CD14-positive monocyte (primary cell): ENCODE results near the gene OSBPL6. TPM values are rescaled to one million over a fixed set of nuclear protein-coding genes. Genes with fewer than 3 reads are reported as not detected.

Experiments used
- DNase-seq, 3 donors: peaks; one replicate each; pipeline ENCODE4 v3.0.0-alpha.2; 2011 to 2022
- H2AFZ ChIP-seq: 2 replicates; pipeline ENCODE4 v1.6.0; 2012; ENCODE audit warnings: mild to moderate bottlenecking, low read depth, low read length, inconsistent platforms; ENCODE audit not compliant: insufficient read depth, poor library complexity, severe bottlenecking
- H3K27ac ChIP-seq, 2 donors: 1 replicate in 1 of 2; 2 replicates in 1 of 2; pipeline ENCODE4 v1.5.1; 2012 to 2013; ENCODE audit warnings: low read length in 2 of 2, control low read depth in 1 of 2, inconsistent platforms in 1 of 2, low read depth in 1 of 2, mild to moderate bottlenecking in 1 of 2
- H3K27me3 ChIP-seq, 2 donors: one replicate each; pipeline versions ENCODE4 v1.6.0 to v1.6.1; 2011 to 2013; ENCODE audit warnings: low read length in 2 of 2; ENCODE audit not compliant: control insufficient read depth in 2 of 2, insufficient read depth in 2 of 2
- H3K36me3 ChIP-seq, 2 donors: replicated peaks in 1 of 2; 1 replicate in 1 of 2; 2 replicates in 1 of 2; pipeline versions ENCODE4 v1.5.1 to v1.6.1; 2012 to 2013; ENCODE audit warnings: low read length in 2 of 2, control low read depth in 1 of 2, inconsistent platforms in 1 of 2, mild to moderate bottlenecking in 1 of 2; ENCODE audit not compliant: insufficient read depth in 2 of 2, control insufficient read depth in 1 of 2
- H3K4me1 ChIP-seq, 2 donors: 1 replicate in 1 of 2; 2 replicates in 1 of 2; pipeline versions ENCODE4 v1.5.1 to v1.6.1; 2012 to 2013; ENCODE audit warnings: low read length in 2 of 2, control low read depth in 1 of 2, inconsistent platforms in 1 of 2, mild to moderate bottlenecking in 1 of 2, moderate library complexity in 1 of 2; ENCODE audit not compliant: insufficient read depth in 2 of 2, control insufficient read depth in 1 of 2
- H3K4me2 ChIP-seq: replicated peaks from 2 replicates; pipeline ENCODE3; 2012; ENCODE audit warnings: low read length, moderate library complexity, mild to moderate bottlenecking; ENCODE audit not compliant: poor library complexity, severe bottlenecking; ENCODE audit errors: extremely low read depth
- H3K4me3 ChIP-seq, 3 experiments: fragments of 200-600 bp in 1 of 3; sonication (generic) in 1 of 3; replicated peaks in 1 of 3; 1 replicate in 2 of 3; 2 replicates in 1 of 3; pipeline ENCODE4 v1.5.1; 2011 to 2013; ENCODE audit warnings: low read length in 3 of 3, mild to moderate bottlenecking in 3 of 3, control low read depth in 2 of 3, low read depth in 2 of 3, inconsistent platforms in 1 of 3, moderate library complexity in 1 of 3
- H3K79me2 ChIP-seq: 2 replicates; pipeline ENCODE4 v1.6.0; 2012; ENCODE audit warnings: mild to moderate bottlenecking, control low read depth, inconsistent platforms, low read length, moderate library complexity; ENCODE audit not compliant: insufficient read depth
- H3K9ac ChIP-seq: 2 replicates; pipeline ENCODE4 v1.6.0; 2017; ENCODE audit warnings: low read length, mild to moderate bottlenecking; ENCODE audit not compliant: insufficient read depth, poor library complexity, severe bottlenecking
- H3K9me3 ChIP-seq, 2 donors: replicated peaks in 1 of 2; 1 replicate in 1 of 2; 2 replicates in 1 of 2; pipeline versions ENCODE4 v1.5.1 to v1.6.1; 2012 to 2013; ENCODE audit warnings: low read length in 2 of 2, control low read depth in 1 of 2; ENCODE audit not compliant: control insufficient read depth in 1 of 2, insufficient read depth in 1 of 2
- H4K20me1 ChIP-seq: 2 replicates; pipeline ENCODE4 v1.6.0; 2012; ENCODE audit warnings: mild to moderate bottlenecking, low read length, control low read depth, moderate library complexity; ENCODE audit not compliant: insufficient read depth
- H3K27ac Mint-ChIP-seq, 7 donors: one replicate each; pipeline ENCODE4 v1.8.0; 2020; ENCODE audit warnings: mild to moderate bottlenecking in 7 of 7, mixed read lengths in 7 of 7, moderate library complexity in 6 of 7, inconsistent platforms in 2 of 7
- H3K27me3 Mint-ChIP-seq, 3 donors: one replicate each; pipeline ENCODE4 v1.8.0; 2021 to 2022; ENCODE audit warnings: low read depth in 3 of 3, mild to moderate bottlenecking in 3 of 3, mixed read lengths in 3 of 3, moderate library complexity in 3 of 3, inconsistent platforms in 1 of 3
- H3K36me3 Mint-ChIP-seq, 2 donors: one replicate each; pipeline ENCODE4 v1.8.0; 2020; ENCODE audit warnings: mixed read lengths in 2 of 2, inconsistent platforms in 1 of 2, mild to moderate bottlenecking in 1 of 2
- H3K4me1 Mint-ChIP-seq: one replicate; pipeline ENCODE4 v1.8.0; 2020; ENCODE audit warnings: mild to moderate bottlenecking, mixed read lengths
- H3K4me3 Mint-ChIP-seq, 2 donors: one replicate each; pipeline ENCODE4 v1.8.0; 2020; ENCODE audit warnings: mild to moderate bottlenecking in 2 of 2, mixed read lengths in 2 of 2, moderate library complexity in 1 of 2
- H3K9me3 Mint-ChIP-seq, 7 donors: one replicate each; pipeline ENCODE4 v1.8.0; 2020 to 2022; ENCODE audit warnings: mixed read lengths in 7 of 7, mild to moderate bottlenecking in 6 of 7, moderate library complexity in 6 of 7, inconsistent platforms in 2 of 7
- WGBS: methylation state at CpG from one replicate; pipeline ENCODE4 v1.1.5; 2013; ENCODE audit warnings: missing lambda C conversion rate; ENCODE audit not compliant: insufficient coverage; 5-methylcytosine and 5-hydroxymethylcytosine counted together
- intact Hi-C, 2 donors: fragments of 100-400 bp; cut with micrococcal nuclease; formaldehyde crosslinking; loops; one replicate each; pipeline versions ENCODE4 v1.15.0 to v1.15.1; 2023
- polyA plus RNA-seq, 3 donors: library from polyadenylated mRNA; depleted of rRNA in 1 of 3; unstranded in 2 of 3; stranded (reverse) in 1 of 3; fragments of 300-500 nt in 2 of 3; fragments of >200 nt in 1 of 3; fragmentation: Illumina TruSeq in 2 of 3; gene quantifications; 1 replicate in 2 of 3; 2 replicates in 1 of 3; pipeline ENCODE4 v1.2.3, GENCODE V29; 2012 to 2021
- TF ChIP-seq, protein P1 (sequence below): fragments of 200-600 bp; IDR thresholded peaks from one replicate; pipeline ENCODE4 v1.8.0; 2022; ENCODE audit warnings: antibody characterized with exemption, mild to moderate bottlenecking

The OSBPL6 gene
- polyA plus RNA-seq, 3 donors = not detected

DNA sequence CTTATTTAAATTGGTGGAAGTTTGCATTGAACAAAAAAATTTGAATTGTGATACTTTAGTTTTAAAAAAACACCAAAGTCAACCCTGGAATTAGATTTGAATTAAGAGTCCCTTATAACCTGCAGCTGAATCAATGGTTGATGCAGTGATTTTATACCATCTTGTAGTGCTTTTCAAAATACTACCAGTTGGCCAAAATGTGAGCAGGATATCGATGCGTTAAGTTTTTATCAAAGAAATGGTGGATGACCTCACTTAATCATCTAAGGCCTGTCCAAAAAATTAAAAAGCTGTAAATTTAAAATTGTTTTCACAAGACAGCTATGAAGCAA, 48.2 kb downstream of the OSBPL6 start:
- Histone ChIP-seq H3K79me2 (no peaks in the 10 kb centered on the region), H3K4me1 (no peaks in the 10 kb centered on the region), H3K4me3 (no peak overlapping the region), H2AFZ (no peak overlapping the region), H3K4me2 (no peak overlapping the region), H3K27me3 (no peaks in the 10 kb centered on the region), H3K36me3 (no peaks in the 10 kb centered on the region), H3K9ac (no peak overlapping the region), H3K9me3 (no peaks in the 10 kb centered on the region), H4K20me1 (no peaks in the 10 kb centered on the region), H3K27ac (no peak overlapping the region)
- Mint-ChIP-seq H3K4me1 (no peaks in the 10 kb centered on the region), H3K4me3 (no peak overlapping the region), H3K27me3 (peaks cover 0 to 4% (median 0%) of the 10 kb centered on the region in 3 donors), H3K36me3 (no peaks in the 10 kb centered on the region), H3K9me3 (no peaks in the 10 kb centered on the region), H3K27ac (no peak overlapping the region)
- no CpG with 5 or more reads among the region's 2 CpGs for WGBS
- no peak for DNase-seq
- TF ChIP-seq, protein P1, sequence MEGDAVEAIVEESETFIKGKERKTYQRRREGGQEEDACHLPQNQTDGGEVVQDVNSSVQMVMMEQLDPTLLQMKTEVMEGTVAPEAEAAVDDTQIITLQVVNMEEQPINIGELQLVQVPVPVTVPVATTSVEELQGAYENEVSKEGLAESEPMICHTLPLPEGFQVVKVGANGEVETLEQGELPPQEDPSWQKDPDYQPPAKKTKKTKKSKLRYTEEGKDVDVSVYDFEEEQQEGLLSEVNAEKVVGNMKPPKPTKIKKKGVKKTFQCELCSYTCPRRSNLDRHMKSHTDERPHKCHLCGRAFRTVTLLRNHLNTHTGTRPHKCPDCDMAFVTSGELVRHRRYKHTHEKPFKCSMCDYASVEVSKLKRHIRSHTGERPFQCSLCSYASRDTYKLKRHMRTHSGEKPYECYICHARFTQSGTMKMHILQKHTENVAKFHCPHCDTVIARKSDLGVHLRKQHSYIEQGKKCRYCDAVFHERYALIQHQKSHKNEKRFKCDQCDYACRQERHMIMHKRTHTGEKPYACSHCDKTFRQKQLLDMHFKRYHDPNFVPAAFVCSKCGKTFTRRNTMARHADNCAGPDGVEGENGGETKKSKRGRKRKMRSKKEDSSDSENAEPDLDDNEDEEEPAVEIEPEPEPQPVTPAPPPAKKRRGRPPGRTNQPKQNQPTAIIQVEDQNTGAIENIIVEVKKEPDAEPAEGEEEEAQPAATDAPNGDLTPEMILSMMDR = no peak
- intact Hi-C loops = no loop called here

DNA sequence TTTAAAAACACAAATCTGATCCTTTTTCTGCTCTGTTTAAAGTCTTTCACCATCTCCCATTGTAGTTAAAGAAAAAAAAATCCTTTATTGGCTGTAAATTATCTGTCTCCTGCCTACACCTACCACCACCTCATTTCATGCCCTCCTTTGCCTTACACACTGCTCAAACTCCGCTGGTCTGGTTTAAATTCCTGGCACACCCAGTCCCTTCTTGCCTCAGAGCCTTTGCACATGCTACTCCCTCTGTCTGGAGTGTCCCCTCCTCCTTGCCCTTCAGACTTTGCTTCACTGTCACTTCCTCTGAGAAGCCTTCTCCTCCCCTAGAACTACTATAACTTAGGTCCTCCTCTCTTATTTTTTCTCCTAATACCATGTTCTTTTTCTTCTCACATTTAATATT, 49.6 kb downstream of the OSBPL6 start:
- no peak overlapping the region for H3K4me2 ChIP-seq
- no peaks in the 10 kb centered on the region for H3K4me1 ChIP-seq
- H4K20me1 ChIP-seq = no peaks in the 10 kb centered on the region
- no peaks in the 10 kb centered on the region for H3K4me1 Mint-ChIP-seq
- TF ChIP-seq, protein P1 = no peak
- H3K4me3 Mint-ChIP-seq = no peak overlapping the region
- no peaks in the 10 kb centered on the region for H3K36me3 Mint-ChIP-seq
- H3K79me2 ChIP-seq = no peaks in the 10 kb centered on the region
- intact Hi-C loops = no loop called here
- no peak overlapping the region for H2AFZ ChIP-seq
- no peak overlapping the region for H3K9ac ChIP-seq
- no peak for DNase-seq
- H3K27me3 Mint-ChIP-seq = peaks cover 0 to 4% (median 0%) of the 10 kb centered on the region in 3 donors
- H3K36me3 ChIP-seq = no peaks in the 10 kb centered on the region
- no peak overlapping the region for H3K27ac ChIP-seq
- H3K9me3 Mint-ChIP-seq = no peaks in the 10 kb centered on the region
- WGBS = 90% methylated on average over 1 of the region's 1 CpG
- H3K4me3 ChIP-seq = no peak overlapping the region
- H3K27me3 ChIP-seq = no peaks in the 10 kb centered on the region
- H3K27ac Mint-ChIP-seq = no peak overlapping the region
- H3K9me3 ChIP-seq = no peaks in the 10 kb centered on the region
